Tibial artery (tissue), 4 donors: ENCODE measurements around the gene RAPGEF6.

ENCODE experiments used
- DNase-seq, 2 donors: peaks; one replicate each; pipeline ENCODE4 v3.0.0-alpha.2; 2019
- H3K27ac ChIP-seq, 2 donors: fragments of 200-600 bp; sonication (generic) in 1 of 2; 1 replicate in 1 of 2; 2 replicates in 1 of 2; pipeline ENCODE4 v1.5.1; 2018 to 2019; ENCODE audit warnings: mild to moderate bottlenecking in 1 of 2
- H3K27me3 ChIP-seq, 2 donors: fragments of 200-600 bp; sonication (generic) in 1 of 2; one replicate each; pipeline versions ENCODE4 v1.5.1 to v1.6.0; 2016 to 2019
- H3K36me3 ChIP-seq, 3 donors: fragments of 200-600 bp; sonication (generic) in 2 of 3; one replicate each; pipeline ENCODE4 v1.5.1; 2016 to 2019; ENCODE audit warnings: mild to moderate bottlenecking in 2 of 3
- H3K4me1 ChIP-seq, 4 donors: fragments of 200-600 bp; sonication (generic) in 2 of 4; 1 replicate in 3 of 4; 2 replicates in 1 of 4; pipeline ENCODE4 v1.5.1; 2016 to 2019
- H3K4me3 ChIP-seq, 2 donors: fragments of 200-600 bp; sonication (generic) in 1 of 2; 1 replicate in 1 of 2; 2 replicates in 1 of 2; pipeline ENCODE4 v1.5.1; 2018 to 2019; ENCODE audit warnings: mild to moderate bottlenecking in 2 of 2
- H3K9me3 ChIP-seq, 3 donors: fragments of 200-600 bp; sonication (generic) in 1 of 3; one replicate each; pipeline ENCODE4 v1.5.1; 2016 to 2019
- CTCF ChIP-seq, 2 experiments: fragments of 200-600 bp in 1 of 2; fragments of 450-650 bp in 1 of 2; IDR thresholded peaks; one replicate each; pipeline ENCODE4 v1.5.1; 2017 to 2019; ENCODE audit warnings: antibody characterized with exemption in 2 of 2, mild to moderate bottlenecking in 1 of 2, moderate library complexity in 1 of 2
- intact Hi-C: fragments of 100-400 bp; cut with DNase I; formaldehyde crosslinking; loops from one replicate; pipeline ENCODE4 v1.15.0; 2023; ENCODE audit warnings: low total_unique reads

RAPGEF6 gene

GRCh38 chr5:131641494-131641893, 6.5 kb upstream of the RAPGEF6 start:
- no peak overlapping the region for H3K27ac ChIP-seq
- intact Hi-C loops, result no loop called here

GRCh38 chr5:131640043-131640856, 5.2 kb upstream of the RAPGEF6 start:
- intact Hi-C loops, result no loop called here
- peaks cover 0 to 7% (median 6%) of the 10 kb centered on the region in 4 donors for H3K4me1 ChIP-seq
- no peak overlapping the region for H3K4me3 ChIP-seq
- H3K27me3 ChIP-seq, result no peaks in the 10 kb centered on the region
- TF ChIP-seq CTCF (IDR thresholded peaks at IDR 0.05), result no peak
- no peak for DNase-seq
- no peak overlapping the region for H3K27ac ChIP-seq
- H3K36me3 ChIP-seq, result peaks cover 0 to 11% (median 9%) of the 10 kb centered on the region in 3 donors
- no peaks in the 10 kb centered on the region for H3K9me3 ChIP-seq

More at GRCh38 chr5:131641494-131641893, 6.5 kb upstream of the RAPGEF6 start:
- H3K4me1 ChIP-seq, result peaks cover 0 to 2% (median 1%) of the 10 kb centered on the region in 4 donors
- H3K36me3 ChIP-seq, result peaks cover 3 to 23% (median 18%) of the 10 kb centered on the region in 3 donors
- no peaks in the 10 kb centered on the region for H3K9me3 ChIP-seq
- no peaks in the 10 kb centered on the region for H3K27me3 ChIP-seq
- no peak for TF ChIP-seq CTCF (IDR thresholded peaks at IDR 0.05)
- no peak for DNase-seq
- no peak overlapping the region for H3K4me3 ChIP-seq

DNA sequence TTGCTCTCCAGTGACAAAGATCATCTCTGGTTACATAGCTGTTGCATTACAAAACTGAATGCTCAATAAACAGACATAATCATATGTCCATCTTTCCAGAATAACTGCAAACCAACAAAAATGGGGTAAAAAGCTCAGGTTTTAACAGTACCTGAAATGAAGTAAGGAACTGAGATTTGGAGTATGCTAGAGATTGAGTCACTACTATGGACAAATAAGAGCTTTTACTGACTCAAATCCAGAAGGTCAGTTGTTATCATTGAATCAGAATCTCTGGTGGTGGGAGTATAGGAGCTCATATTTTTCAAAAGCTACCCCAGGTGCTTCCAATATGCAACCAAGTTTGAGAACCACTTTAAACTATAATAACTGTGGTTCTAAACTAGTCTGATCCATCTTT, 4.1 kb upstream of the RAPGEF6 start:
- no peaks in the 10 kb centered on the region for H3K9me3 ChIP-seq
- peaks cover 0 to under 1% (median 0%) of the 10 kb centered on the region in 3 donors for H3K36me3 ChIP-seq
- intact Hi-C loops, result no loop called here
- H3K4me1 ChIP-seq, result peaks cover 0 to 8% (median 6%) of the 10 kb centered on the region in 4 donors
- no peak for TF ChIP-seq CTCF (IDR thresholded peaks at IDR 0.05)
- H3K4me3 ChIP-seq, result no peak overlapping the region
- H3K27me3 ChIP-seq, result no peaks in the 10 kb centered on the region
- DNase-seq, result no peak
- no peak overlapping the region for H3K27ac ChIP-seq

- H3K9me3 ChIP-seq, result no peaks in the 10 kb centered on the region
- no peaks in the 10 kb centered on the region for H3K27me3 ChIP-seq
- no peak for TF ChIP-seq CTCF (IDR thresholded peaks at IDR 0.05)
- H3K27ac ChIP-seq, result no peak overlapping the region
- H3K36me3 ChIP-seq, result no peaks in the 10 kb centered on the region
- intact Hi-C loops, result no loop called here
- peaks cover 0 to 22% (median 16%) of the 10 kb centered on the region in 4 donors for H3K4me1 ChIP-seq
- no peak overlapping the region for H3K4me3 ChIP-seq
- no peak for DNase-seq
Measured at GRCh38 chr5:131637694-131638093, 2.7 kb upstream of the RAPGEF6 start.

GRCh38 chr5:131635684-131636572, 899 bp upstream of the RAPGEF6 start:
- Histone ChIP-seq H3K4me3 (peak overlapping the region; percentile 76 to 89), H3K27ac (peak overlapping the region; percentile 95 to 98), H3K4me1 (peaks cover 0 to 37% (median 25%) of the 10 kb centered on the region in 4 donors), H3K36me3 (no peaks in the 10 kb centered on the region), H3K9me3 (no peaks in the 10 kb centered on the region), H3K27me3 (no peaks in the 10 kb centered on the region)
- DNase-seq, result no peak
- TF ChIP-seq CTCF (IDR thresholded peaks at IDR 0.05), result no peak
- intact Hi-C loops, result loop anchor here (2.0 kb wide), 1 partner anchor 161 kb away; the partner anchor contains the start of gene FNIP1
